Rectal smooth muscle tissue (tissue), 1 donor: Measurements from ENCODE around the gene AK9.
A peak's percentile ranks its signal among the peaks of the same experiment; 100 is the strongest.
"Not testable (repeated sequence)": the region's sequence is repeated elsewhere in the genome, so short reads cannot be mapped to it uniquely, and the experiment has no call there.

ENCODE experiments used
- H3K27ac ChIP-seq: one replicate; pipeline ENCODE4 v1.7.0; 2013; ENCODE audit warnings: low read depth, low read length, inconsistent platforms
- H3K27me3 ChIP-seq: one replicate; pipeline ENCODE4 v1.7.0; 2013; ENCODE audit warnings: low read length; ENCODE audit not compliant: control insufficient read depth, insufficient read depth
- H3K36me3 ChIP-seq: one replicate; pipeline ENCODE4 v1.7.0; 2013; ENCODE audit warnings: low read length; ENCODE audit not compliant: control insufficient read depth, insufficient read depth
- H3K4me1 ChIP-seq: one replicate; pipeline ENCODE4 v1.7.0; 2013; ENCODE audit warnings: low read length; ENCODE audit not compliant: control insufficient read depth, insufficient read depth
- H3K4me3 ChIP-seq: one replicate; pipeline ENCODE4 v1.7.0; 2013; ENCODE audit warnings: low read length
- H3K9ac ChIP-seq: one replicate; pipeline ENCODE4 v1.7.0; 2013; ENCODE audit warnings: low read length

The AK9 gene

DNA sequence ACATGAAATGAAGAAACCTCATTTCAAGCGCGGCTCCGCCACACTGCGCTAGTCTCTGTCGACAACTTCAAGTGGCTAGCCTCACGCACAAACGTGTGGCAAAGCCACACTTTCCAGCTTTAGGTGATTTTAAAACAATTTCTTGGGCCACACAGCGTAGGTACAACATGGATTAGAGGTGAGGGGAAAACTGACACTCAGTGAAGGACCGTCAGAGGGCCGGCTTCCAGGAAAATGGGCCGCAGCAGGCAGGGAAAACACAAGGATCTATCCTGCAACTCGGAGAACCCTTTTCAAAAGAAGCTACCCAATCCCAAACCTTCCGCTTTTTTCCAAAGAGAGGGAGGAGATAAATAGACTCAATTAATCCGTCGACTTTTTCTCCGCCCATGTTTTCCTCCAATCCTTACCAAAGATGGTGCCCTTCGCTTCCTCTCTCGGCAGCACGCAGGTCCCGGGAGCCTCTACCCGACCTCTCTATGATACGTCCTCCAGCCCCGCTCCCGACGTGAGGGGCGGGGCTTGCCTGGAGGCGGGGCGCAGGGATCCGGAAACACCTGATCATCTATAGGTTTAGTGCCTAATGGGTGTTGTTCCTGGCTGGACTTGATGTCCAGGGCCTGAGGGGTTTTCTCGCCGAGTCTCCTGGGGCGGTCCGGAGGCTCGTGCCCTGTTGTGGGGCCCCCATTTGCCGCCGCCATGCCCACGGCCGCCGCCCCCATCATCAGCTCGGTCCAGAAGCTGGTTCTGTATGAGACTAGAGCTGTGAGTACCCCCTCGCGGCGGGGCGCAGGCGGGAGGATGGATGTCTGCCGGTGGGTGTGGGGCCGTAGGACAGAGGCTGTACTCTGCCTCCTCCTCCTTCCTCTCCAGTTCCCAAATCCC is at the start of gene AK9, which contains the start of gene FIG4:
TSS of gene AK9 (minus strand) at position 466 of the 885 bp plus-strand sequence. CDS start 15,457 bp downstream, outside the sequence.
TSS of gene FIG4 (plus strand) at position 560 of the 885 bp plus-strand sequence. CDS start at position 700, 140 bp downstream.
- Histone ChIP-seq H3K9ac (peak within 1 kb of the TSS; percentile 80), H3K4me1 (peaks cover 8% of the 10 kb centered on the region), H3K36me3 (no peaks in the 10 kb centered on the region), H3K4me3 (peak within 1 kb of the TSS; percentile 86), H3K27me3 (no peaks in the 10 kb centered on the region), H3K27ac (peak within 1 kb of the TSS; percentile 79)

DNA sequence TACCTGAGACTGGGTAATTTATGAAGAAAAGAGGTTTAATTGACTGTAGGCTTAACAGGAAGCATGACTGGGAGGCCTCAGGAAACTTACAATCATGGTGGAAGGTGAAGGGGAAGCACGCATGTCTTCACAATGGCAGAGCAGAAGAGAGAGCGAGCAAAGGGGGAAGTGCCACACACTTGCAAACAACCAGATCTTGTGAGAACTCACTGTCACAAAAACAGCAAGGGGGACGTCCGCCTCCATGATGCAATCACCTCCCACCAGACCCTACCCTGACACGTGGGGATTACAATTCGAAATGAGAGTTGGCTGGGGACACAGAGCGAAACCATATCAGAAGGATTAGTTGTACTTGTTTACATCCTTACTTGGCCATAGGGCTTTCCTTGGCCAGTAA is 49.8 kb upstream of the AK9 start:
- no peak overlapping the region for H3K9ac ChIP-seq
- H3K27me3 ChIP-seq: no peaks in the 10 kb centered on the region
- no peak overlapping the region for H3K4me3 ChIP-seq
- H3K4me1 ChIP-seq: no peaks in the 10 kb centered on the region
- H3K36me3 ChIP-seq: peaks cover 3% of the 10 kb centered on the region
- H3K27ac ChIP-seq: no peak overlapping the region

DNA sequence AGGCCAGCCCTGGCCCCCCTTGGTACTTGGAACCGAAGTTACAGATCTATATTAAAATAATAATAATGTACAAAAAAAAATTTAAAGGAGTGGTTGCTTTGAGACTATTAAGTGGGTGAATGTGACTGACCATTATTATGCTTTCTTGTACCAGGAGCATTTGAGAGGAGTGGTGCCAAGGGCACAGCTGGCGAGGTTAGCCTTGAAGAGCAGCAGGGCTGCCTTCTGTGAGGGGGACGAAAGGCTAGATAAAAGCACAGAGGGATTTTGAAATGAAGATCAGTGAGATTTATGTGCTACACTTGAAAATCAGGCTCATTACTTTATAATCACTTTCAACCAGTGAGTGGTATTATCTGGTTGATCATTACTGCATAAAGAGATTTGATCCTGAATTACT is 48.7 kb upstream of the AK9 start:
- no peak overlapping the region for H3K27ac ChIP-seq
- H3K9ac ChIP-seq: no peak overlapping the region
- H3K4me1 ChIP-seq: no peaks in the 10 kb centered on the region
- no peaks in the 10 kb centered on the region for H3K27me3 ChIP-seq
- H3K36me3 ChIP-seq: peaks cover 10% of the 10 kb centered on the region
- H3K4me3 ChIP-seq: no peak overlapping the region

DNA sequence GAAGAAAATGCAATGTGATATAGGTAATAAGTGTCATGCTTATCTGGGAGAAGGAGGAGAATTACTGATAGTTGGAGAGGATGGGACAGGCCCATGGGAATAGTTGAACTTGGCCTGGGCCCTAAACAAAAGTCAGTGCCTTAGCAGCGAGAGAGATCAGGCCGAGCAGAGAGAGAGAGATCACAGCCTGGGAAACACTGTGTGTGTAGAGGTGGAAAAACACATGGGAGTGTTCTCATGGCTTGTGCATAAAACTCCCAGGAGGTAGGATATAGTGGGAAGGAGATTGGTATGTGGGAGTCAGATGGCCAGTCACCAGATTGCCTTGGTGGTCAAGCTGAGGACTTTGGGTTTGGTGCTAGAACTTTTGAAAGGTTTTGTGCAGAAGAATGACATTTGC is 47.7 kb upstream of the AK9 start:
- Histone ChIP-seq H3K36me3 (peaks cover 10% of the 10 kb centered on the region), H3K4me1 (no peaks in the 10 kb centered on the region), H3K27me3 (no peaks in the 10 kb centered on the region), H3K9ac (no peak overlapping the region), H3K27ac (no peak overlapping the region), H3K4me3 (no peak overlapping the region)

DNA sequence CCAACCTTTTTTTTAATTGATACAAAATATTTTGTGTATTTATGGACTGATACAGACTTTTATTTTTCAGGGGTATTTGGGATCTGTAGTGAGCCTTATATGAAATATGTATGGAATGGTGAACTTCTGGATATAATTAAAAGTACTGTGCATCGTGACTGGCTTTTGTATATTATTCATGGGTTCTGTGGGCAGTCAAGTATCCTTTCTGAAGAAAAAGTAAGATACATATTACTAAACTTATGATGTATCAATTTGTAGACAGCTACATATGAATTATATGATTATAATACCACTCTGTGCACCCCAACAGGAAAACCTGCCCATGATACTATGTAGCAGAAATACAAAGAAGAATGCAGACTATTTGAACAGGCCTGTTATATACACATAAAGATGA is 47.3 kb upstream of the AK9 start:
- no peak overlapping the region for H3K27ac ChIP-seq
- peaks cover 10% of the 10 kb centered on the region for H3K36me3 ChIP-seq
- no peak overlapping the region for H3K4me3 ChIP-seq
- H3K27me3 ChIP-seq: no peaks in the 10 kb centered on the region
- no peak overlapping the region for H3K9ac ChIP-seq
- no peaks in the 10 kb centered on the region for H3K4me1 ChIP-seq

DNA sequence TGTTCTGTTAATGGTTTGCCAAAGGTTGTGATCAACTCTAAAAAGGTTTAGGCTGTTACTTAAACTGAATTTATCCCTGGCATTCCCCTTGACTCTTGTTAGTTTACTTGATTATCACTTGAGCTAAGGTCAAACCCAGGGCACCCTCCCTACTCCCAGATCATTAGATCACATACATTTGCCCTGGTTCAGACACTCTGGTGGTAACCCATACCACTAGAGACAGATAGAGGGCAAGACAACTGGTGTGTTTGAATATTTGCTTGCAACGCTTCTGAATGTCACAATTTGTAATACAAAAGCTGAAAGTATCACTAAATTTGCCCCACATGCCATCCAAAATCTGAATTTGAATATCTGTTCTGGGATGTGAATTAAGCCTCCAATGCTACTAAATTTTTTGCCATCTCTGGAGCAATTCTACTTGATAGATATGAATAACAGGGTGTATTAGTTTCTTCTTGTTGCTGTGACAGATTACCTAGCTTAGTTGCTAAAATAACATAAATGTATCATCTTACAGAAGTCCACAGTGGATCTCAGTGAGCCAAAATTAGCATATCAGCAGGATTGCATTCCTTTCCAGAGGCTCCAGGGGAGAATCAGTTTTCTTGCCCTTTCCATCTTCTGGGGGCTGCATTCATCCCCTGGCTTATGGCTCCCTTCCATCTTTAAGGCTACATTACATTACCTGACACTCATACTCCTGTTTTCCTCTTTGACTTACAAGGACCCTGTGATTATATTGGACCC is 45.4 kb upstream of the AK9 start:
- H3K36me3 ChIP-seq: peaks cover 10% of the 10 kb centered on the region
- no peaks in the 10 kb centered on the region for H3K4me1 ChIP-seq
- no peak overlapping the region for H3K27ac ChIP-seq
- H3K9ac ChIP-seq: no peak overlapping the region
- H3K27me3 ChIP-seq: no peaks in the 10 kb centered on the region
- H3K4me3 ChIP-seq: no peak overlapping the region

DNA sequence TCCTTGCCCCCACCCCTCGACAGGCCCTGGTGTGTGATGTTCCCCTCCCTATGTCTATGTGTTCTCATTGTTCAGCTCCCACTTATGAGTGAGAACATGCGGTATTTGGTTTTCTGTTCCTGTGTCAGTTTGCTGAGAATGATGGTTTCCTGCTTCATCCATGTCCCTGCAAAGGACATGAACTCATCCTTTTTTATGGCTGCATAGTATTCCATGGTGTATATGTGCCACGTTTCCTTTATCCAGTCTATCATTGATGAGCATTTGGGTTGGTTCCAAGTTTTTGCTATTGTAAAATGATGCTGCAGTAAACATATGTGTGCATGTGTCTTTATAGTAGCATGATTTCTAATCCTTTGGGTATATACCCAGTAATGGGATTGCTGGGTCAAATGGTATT is 34.2 kb upstream of the AK9 start:
- H3K4me1 ChIP-seq, H3K4me3 ChIP-seq, H3K27ac ChIP-seq: not testable (repeated sequence)

DNA sequence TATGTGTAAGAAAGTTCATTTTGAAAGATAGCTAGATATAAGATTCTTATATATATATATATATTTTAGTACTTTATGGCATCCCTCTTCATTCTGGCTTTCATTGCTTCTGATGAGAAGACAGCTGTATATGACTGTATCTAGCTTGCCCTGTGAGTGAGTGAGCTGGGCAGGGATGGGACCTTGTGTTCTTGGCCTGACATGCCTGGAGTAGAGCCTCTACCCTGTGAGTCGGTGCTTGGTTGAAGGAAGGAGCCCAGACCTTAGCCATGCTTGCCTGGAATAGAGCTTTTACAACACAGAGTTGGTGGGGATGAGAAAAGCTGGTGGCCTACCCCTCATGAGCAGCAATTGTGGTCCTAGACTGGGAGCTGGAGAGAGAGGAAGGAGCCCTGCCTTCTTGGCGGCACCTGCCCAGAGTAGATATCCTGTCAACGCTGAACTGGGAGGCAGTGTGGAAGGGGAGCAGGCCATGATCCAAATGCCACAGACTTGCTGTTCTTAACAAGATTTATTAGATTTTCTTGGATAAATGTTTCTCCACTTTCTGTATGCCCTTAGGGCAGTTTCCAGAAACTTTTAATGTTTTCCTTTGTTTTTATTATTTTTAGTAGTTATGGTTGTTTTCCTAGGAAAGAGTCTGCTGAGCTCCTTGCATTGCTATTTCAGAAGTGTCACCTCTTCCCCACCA is 31.7 kb upstream of the AK9 start:
- Histone ChIP-seq H3K9ac (no peak overlapping the region), H3K27ac (no peak overlapping the region)

More for the DNA sequence above, 34.2 kb upstream of the AK9 start:
- not testable (repeated sequence) for H3K27me3 ChIP-seq, H3K36me3 ChIP-seq, H3K9ac ChIP-seq

DNA sequence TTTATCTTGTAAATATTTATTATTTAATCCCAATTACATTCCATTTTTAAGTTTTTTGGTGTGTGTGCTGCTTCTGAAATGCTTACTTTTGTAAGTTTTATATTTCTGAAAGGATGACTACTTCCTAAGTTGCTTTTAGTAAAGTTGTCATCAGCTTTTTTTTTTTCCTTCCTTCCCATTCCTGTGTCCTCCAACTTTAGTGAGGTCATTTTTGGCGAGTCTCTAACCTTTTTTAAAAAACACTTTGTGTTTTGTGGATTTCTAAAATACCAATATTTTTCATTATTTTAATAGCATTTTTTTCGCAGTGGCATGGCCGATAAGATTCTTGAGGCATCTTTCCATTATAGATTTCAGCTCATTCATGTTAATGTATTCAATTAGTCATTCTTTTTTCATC is 31.0 kb upstream of the AK9 start:
- no peak overlapping the region for H3K27ac ChIP-seq
- H3K36me3 ChIP-seq: peaks cover 2% of the 10 kb centered on the region
- H3K9ac ChIP-seq: no peak overlapping the region
- no peak overlapping the region for H3K4me3 ChIP-seq
- no peaks in the 10 kb centered on the region for H3K27me3 ChIP-seq
- H3K4me1 ChIP-seq: no peaks in the 10 kb centered on the region

More for the DNA sequence above, 31.7 kb upstream of the AK9 start:
- no peaks in the 10 kb centered on the region for H3K27me3 ChIP-seq
- H3K4me3 ChIP-seq: no peak overlapping the region
- H3K4me1 ChIP-seq: no peaks in the 10 kb centered on the region
- H3K36me3 ChIP-seq: peaks cover 2% of the 10 kb centered on the region

DNA sequence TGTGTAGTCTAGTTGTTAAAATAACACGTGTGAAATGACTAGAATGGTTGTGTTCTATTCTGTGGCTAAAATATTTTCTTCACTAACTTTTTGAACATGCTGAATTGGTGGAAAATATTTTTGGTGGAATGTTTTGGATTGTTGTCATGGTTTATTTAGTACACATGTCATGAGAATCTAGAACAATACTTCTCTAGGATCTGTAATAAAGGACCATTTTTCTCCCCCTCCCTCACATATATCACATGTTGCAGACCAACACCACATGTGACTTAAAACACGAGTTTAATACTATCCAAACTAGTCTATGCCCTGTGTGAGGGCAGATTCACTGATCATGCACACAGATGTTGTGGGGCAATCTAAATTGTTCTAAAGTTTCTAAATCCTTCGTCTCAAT is 29.3 kb upstream of the AK9 start:
- H3K4me3 ChIP-seq: no peak overlapping the region
- peaks cover 2% of the 10 kb centered on the region for H3K36me3 ChIP-seq
- H3K4me1 ChIP-seq: no peaks in the 10 kb centered on the region
- no peaks in the 10 kb centered on the region for H3K27me3 ChIP-seq
- no peak overlapping the region for H3K27ac ChIP-seq
- H3K9ac ChIP-seq: no peak overlapping the region

DNA sequence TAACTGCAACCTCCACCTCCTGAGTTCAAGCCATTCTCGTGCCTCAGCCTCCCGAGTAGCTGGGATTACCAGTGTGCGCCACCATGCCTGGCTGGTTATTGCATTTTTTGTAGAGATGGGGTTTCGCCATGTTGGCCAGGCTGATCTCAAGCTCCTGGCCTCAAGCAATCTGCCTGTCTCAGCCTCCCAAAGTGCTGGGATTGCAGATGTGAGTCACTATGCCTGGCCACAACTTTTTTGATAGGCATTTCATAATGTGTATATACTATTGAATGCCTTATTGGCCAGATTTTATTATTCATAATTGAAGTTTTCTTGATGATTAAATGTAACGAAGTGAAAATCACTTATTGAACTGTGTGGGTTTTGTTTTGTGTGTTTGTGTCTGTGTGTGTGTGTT is 28.0 kb upstream of the AK9 start:
- Histone ChIP-seq H3K4me1 (no peaks in the 10 kb centered on the region), H3K27ac (no peak overlapping the region), H3K4me3 (no peak overlapping the region), H3K36me3 (peaks cover 2% of the 10 kb centered on the region), H3K27me3 (no peaks in the 10 kb centered on the region), H3K9ac (no peak overlapping the region)

DNA sequence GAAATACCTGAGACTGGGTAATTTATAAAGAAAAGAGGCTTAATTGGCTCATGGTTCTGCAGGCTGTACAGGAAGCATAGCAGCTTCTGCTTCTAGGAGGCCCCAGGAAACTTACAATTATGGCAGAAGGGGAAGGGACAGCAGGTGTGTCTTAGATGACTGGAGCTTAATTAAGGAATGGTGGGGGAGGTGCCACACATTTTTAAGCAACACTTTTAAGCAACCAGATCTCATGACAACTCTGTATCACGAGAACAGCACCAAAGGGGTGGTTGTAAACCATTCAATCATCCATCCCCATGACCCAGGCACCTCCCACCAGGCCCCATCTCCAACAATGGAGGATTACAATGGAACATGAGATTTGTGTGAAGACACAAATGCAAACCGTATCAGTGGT is 27.0 kb upstream of the AK9 start:
- H3K27me3 ChIP-seq: no peaks in the 10 kb centered on the region
- H3K36me3 ChIP-seq: peaks cover 2% of the 10 kb centered on the region
- no peak overlapping the region for H3K4me3 ChIP-seq
- H3K9ac ChIP-seq: no peak overlapping the region
- H3K27ac ChIP-seq: no peak overlapping the region
- no peaks in the 10 kb centered on the region for H3K4me1 ChIP-seq
